Erythroblast (primary cell): ENCODE measurements around the gene SUSD3.
"Not testable (repeated sequence)": the region's sequence is repeated elsewhere in the genome, so short reads cannot be mapped to it uniquely, and the experiment has no call there.

Source experiments
- DNase-seq, 2 experiments: peaks; one replicate each; lab custom pipeline; 2025; lab: John Stamatoyannopoulos, UW
- GATA1 ChIP-seq: IDR thresholded peaks from 2 replicates; pipeline ENCODE4 v1.6.1; 2011; ENCODE audit warnings: low read depth, mild to moderate bottlenecking, control low read depth, low read length, moderate library complexity
- POLR2A ChIP-seq: IDR thresholded peaks from 2 replicates; pipeline ENCODE4 v1.6.1; 2011; ENCODE audit warnings: mild to moderate bottlenecking, low read length

The SUSD3 gene

GRCh38 chr9:93116072-93116961 is 57.8 kb downstream of the SUSD3 start:
- DNase-seq: peak in 1 of 2 experiments; percentile 21
- no peak for TF ChIP-seq POLR2A
- no peak for TF ChIP-seq GATA1

DNA sequence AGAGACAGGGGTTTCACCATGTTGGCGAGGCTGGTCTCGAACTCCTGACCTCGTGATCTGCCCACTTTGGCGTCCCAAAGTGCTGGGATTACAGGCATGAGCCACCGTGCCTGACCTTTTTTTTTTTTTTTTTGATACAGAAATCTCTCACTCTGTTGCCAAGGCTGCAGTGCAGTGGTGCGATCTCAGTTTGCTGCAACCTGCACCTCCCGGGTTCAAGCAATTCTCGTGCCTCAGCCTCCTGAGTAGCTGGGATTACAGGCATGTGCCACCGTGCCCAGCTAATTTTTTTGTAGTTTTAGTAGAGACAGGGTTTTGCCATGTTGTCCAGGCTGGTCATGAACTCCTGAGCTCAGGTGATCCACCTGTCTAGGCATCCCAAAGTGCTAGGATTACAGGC is 59.0 kb downstream of the SUSD3 start:
- not testable (repeated sequence) for DNase-seq

DNA sequence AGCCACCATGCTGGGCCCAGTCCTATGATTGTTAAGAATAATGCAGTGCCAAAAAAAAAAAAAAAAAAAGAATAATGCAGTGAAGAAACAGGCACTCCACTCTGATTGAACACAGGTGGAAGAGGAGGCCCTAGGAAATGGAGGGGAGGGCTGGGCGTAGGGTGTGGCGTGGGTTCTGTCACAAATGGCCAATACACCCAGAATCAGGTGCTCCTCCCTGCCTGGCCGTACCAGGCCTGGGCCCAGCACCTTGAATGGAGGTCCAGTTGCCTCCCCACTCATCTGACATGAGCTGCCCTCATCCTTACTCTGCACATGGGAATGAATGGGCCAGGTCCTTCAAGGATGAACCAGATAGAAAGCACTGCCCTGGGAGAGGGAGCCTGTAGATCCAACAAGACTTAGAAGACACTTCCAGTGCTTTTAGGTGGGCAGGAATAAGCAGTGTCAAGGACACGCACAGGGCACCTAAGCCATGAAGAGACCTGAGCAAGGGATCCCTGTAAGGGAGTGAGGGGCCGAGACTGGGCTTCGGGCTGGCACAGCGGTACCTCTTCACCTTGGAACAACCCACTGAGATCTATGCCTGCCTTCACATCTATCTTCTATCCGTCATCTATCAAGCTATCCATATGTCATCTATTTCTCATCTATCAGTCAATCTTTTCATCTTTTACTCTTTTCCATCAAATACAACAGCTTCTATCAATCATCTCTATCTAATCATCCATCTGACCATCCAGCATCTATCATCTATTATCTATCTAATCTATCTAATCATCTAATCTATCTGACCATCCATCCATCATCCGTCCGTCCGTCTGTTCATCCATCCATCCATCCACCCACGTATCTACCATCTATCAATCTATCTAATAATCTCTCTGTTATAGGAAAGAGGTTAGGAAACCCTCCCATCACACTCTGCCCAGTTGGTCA is 59.7 kb downstream of the SUSD3 start:
- no peak for DNase-seq
- TF ChIP-seq GATA1 (no peak), POLR2A (no peak)

DNA sequence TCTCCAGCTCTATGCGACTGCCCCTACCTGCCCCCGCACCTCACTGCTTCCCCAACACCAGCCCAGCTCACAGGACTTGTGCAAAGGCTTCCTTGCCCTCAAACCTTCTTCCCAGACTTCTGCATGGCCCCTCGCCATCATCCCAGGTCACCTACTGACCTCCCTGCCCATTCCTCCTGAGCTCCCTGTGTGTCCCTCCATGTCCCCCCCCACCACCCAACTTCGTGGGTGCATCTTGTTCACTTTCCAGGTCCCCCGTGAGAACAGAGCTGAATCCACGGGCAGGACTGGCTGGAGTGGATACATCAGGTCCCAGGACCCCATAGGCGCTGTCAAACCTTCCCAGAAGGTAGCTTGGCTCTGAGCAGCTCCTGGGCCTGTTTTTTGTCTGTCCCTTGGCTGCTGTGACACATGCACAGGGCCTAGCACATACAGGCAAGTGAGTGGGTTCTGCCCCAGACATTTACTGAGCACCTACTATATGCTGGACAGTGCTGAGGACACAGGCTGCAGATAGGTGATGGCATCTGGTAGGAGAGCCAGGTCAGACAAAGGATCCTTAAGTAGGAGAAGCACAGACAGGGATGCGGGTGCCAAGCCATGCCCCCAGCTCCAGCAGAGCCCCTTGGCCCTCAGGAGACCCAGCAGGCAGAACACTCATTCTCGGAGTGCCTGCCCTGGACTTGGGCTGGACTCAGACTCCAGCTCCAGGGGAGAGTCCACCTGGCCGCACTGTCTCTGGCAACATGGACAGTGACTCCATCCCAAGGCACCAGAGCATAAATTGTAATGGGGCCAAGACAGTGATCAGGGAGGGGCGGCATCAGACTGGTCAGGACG is 60.6 kb downstream of the SUSD3 start:
- no peak for DNase-seq
- no peak for TF ChIP-seq POLR2A
- no peak for TF ChIP-seq GATA1

DNA sequence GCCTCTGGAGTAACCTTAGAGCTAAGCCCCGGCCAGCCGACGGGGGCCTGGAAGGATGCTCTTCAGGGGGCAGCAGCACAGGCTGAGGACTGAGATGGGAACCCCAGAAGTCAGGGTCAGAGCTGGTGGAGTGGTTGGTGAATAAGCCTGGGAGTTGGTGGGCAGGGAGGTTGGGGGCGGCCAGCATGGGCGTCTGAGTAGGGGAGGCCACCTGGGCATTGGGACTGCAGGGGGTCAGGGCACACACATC is 61.1 kb downstream of the SUSD3 start:
- no peak for TF ChIP-seq GATA1
- no peak for TF ChIP-seq POLR2A

DNA sequence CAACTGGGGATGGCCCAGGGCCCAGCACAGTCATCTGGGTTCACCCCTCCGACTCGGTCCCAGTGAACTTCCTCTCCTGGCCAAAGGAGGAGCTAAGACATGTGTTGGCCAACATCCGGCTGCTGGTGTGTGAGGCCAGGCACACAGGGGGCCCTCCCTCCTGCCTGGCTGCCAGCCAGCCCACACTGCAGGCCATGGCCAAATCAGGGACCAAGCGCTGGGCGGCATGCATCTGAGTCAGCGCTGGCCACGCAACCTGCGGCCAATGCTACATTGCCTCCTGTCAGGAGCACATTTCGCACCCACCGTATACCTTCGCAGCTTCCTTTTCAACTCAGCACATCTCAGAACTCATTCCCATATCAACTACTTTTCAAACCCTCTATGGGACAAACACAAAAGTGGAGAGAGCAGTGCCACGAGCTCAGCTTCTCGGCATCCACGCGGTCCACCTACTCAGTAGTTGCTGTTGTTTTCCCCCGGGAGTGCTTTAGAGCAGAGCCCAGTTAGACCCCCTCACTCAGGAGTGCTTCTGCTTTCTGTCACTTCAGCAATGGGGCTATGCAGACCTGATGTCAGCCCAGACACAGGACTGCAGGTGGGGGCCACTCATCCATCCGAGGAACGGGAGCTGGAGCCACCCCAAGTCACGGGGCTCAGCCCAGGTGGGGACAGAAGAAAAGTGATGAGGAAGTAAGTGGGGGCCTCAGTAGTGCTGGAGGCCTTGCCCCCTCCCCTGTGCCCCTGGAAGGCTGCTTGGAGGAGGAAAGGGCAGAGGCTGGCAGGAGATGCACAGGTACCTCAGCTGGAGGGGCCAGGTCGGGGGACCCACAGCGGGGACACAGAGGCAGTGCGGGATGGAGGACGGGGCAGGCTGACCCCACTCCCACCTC is 61.7 kb downstream of the SUSD3 start:
- peak; percentile 86 to 91 for DNase-seq

More for the DNA sequence above, 61.1 kb downstream of the SUSD3 start:
- DNase-seq: no peak

GRCh38 chr9:93120846-93121315 is 62.4 kb downstream of the SUSD3 start:
- TF ChIP-seq POLR2A (no peak), GATA1 (no peak)
- DNase-seq: no peak

More for the DNA sequence above, 61.7 kb downstream of the SUSD3 start:
- TF ChIP-seq GATA1 (no peak), POLR2A (no peak)

GRCh38 chr9:93121316-93122241 is 63.1 kb downstream of the SUSD3 start:
- no peak for DNase-seq
- TF ChIP-seq GATA1: no peak
- TF ChIP-seq POLR2A: no peak

DNA sequence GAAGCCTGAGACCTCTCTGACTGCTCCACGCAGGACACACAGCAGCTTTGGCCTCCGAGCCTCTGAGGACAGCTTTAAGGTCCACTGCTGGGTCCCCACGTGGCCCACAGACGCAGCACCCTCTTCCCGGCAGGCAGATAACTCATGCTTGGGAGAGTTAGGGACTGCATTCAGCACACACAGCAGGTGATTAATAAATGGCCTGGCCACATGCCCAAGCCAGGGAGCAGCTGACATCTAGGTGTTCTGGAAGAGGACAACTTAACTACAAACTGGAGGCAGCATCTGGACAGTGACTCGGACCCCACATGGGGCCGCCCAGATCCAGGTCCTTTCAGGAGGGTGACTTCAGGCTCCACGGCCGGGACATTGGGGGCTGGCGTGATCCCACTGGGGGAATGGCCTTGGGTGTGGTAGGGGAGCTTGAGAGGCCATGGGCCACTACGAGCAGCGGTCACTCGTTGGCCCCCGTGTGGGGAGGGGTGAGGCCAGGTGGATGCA is 64.3 kb downstream of the SUSD3 start:
- DNase-seq: no peak
- TF ChIP-seq GATA1 (no peak), POLR2A (no peak)

DNA sequence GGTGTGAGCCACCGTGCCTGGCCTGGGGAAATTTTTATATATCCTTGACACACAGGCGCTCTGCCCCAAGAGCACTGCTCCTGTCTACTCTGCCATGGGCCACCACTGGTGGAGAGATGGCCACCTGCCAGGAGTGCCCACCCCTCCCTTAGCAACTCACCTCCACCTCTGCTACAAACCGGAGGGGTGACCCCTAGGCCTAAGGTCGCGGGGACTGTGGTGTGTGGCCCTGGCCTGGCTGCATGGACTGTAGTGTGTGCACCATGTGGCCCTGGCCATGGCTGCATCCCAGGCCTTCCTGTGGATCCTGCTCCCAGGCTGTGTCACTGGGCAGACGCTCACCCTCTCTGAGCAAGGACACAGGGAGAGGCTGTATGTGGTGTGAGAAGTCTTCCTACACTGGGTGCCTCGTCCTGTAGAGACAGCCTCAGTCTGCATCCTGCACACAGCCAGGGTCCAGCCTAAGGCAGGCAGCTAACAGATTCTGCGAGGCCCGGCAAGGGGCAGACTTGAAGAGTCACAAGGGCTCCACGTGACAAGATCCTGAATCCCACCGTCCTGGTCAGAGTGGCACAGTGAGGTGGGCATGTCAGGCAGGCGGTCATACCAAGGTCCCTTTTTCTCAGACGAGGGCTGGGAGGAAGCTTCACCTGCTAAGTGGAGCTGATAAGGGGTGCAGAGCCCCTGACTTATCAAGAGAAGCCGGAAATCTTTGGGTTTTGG is 65.2 kb downstream of the SUSD3 start:
- no peak for TF ChIP-seq GATA1
- TF ChIP-seq POLR2A: no peak
- no peak for DNase-seq

- no peak for TF ChIP-seq POLR2A
- TF ChIP-seq GATA1: no peak
- no peak for DNase-seq
Measured at GRCh38 chr9:93124793-93125192, 66.3 kb downstream of the SUSD3 start.
